GM21423 (cell line): ENCODE measurements around the gene TYMS.

ENCODE experiments used
- ATAC-seq: cut with Tn5 transposase; IDR thresholded peaks from one replicate; pipeline ENCODE4 v1.9.1; 2021; ENCODE audit warnings: mild to moderate bottlenecking, moderate library complexity; ENCODE audit not compliant: unreplicated experiment

TYMS gene

DNA sequence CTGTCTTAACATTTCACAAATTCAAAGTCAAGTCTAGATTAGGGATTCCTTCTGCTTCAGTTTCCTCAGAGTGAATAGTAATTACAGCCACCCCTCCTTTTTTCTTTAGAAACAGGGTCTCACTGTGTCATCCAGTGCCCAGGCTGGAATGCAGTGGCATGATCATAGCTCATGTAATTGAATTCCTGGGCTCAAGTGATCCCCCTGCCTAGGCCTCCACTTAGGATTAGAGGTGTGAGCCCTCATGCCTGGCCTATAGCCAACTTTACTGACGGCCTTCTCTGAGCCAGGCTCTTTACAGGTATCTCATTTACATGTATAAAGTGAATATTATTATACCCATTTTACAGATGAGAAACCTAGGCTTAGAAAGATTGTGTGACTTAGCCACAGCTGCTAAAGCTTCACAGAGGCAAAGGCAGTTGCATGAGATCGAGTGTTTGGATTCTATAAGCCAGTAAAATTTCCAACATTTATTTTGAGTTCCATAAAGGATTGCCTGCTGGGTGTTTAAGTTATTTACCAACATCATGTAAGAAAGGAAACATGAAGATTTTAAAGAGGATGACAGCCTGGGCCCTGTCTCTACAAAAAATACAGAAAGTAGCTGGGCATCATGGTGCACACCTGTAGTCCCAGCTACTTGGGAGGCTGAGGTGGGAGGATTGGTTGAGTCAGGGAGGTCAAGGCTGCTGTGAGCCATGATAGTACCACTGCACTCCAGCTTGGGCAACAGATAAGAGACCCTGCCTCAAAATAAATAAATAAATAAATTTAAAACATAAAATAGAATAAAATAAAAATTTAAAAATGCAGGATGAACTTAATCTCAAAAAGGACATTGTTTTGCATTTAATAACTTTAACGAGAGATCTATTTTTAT lies 53.2 kb downstream of the TYMS start:
- ATAC-seq: no peak

DNA sequence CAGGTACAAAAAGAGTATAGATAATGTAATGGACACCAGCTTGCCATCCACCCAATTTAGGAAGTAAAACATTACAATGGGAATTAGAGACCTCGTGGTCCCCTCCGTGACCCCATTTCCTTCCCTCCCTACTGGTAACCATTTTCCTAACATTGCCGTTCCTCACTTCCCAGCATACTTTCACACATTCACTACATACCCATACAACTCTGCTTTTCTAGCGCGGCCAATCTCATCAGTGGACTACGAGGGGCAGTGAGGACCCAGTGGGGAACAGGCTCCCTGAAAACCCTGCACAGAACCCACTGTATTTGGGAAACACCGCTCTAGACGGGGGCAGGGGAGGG lies 53.8 kb downstream of the TYMS start:
- no peak for ATAC-seq

DNA sequence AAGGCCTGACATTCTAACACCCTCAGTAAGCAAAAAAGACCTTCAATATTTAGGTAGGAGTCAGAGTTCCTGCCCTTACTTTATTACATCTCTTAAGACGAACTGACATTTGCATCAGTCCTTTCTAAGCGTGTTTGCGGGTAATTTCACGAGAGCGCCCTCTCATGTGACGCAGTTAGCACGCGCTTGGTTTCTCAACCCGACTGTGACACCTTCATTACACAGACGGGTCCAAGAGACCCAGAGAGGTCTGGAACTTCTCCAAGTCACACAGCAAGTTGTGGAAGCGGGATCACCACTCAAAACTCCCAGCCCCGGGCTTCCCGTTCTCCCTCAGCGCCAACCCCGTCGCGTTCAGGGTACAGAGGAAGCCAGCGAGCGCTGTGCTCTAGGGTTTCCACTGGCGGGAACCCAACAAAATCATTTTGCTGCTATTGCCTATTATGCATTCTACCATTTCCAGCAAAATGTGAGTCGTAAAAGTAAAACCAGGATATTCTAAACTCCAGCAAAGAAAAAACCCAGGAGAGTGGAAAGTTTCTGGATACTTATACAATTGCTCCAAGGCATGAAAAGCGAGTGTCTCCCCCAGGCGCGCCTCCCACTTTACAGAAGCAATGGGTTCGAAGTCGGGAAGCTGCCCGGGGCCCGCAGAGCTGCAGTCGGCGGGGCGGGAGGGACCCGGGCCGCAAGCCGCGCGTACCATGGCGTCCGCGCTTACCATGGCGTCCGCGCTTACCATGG lies 54.4 kb downstream of the TYMS start:
- ATAC-seq: peak; percentile 67

DNA sequence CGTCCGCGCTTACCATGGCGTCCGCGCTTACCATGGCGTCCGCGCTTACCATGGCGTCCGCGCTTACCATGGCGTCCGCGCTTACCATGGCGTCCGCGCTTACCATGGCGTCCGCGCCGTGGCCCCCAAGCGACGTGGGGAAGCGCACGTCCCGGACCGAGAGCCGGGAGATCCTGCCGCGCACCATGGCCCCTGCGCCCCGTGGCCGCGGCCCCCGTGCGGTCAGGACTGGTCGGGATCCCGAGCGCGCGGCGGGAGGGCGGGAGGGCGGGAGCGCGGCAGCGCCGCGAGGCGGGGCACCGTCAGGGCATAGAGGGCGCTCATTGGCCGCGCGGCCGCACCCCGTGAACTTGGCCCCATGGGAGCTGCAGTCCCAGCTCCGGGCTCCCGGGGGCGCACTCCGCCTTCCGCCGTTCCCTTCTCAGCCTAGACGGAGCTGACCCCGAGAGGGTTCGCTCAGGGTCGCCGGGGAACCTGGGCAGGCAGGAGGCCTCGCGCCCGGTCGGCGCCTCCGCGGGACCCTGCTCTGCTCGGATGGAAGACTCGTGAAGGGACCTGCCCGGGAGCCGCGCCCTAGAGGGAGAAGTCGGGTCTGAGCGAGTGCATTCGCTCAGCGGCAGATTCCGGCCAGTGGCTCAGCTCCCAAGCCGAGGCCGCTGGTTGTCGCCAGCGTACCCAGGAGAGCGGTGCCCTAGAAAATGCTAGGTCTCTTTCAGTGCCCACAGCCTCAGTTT lies 55.1 kb downstream of the TYMS start, which contains the start of gene ENOSF1:
Gene ENOSF1 (minus strand): TSS at position 230 of the 734 bp plus-strand sequence. CDS start 43 bp downstream, at position 187.
- peak; percentile 85 for ATAC-seq

DNA sequence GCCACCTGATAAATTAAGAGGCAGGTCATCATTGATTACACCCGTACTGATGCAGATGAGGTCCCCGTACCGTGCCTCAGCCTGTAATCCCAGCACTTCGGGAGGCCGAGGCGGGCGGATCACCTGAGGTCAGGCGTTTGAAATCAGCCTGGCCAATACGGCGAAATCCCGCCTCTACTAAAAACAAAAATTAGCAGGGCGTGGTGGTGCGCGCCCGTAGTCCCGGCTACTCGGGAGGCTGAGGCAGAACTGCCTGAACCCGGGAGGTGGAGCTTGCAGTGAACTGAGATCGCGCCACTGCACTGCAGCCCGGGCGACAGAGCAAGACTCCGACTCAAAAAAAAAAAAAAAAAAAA lies 55.7 kb downstream of the TYMS start:
- ATAC-seq: no peak

DNA sequence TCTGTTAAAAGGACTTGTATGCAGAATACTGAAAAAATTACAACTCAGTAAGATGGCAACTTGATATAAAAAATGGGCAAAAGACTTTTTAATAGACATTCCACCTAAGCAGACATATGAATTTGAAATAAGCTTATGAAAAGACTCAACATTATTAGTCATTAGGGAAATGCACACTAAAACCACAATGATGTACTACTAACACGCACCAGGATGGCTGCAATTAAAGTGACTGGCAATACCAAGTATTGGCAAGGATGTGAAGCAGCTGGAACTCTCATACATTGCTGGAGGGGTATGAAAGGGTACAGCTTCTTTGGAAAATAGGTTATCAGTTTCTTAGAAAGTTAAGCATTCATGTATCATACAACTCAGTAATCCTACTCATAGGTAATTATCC lies 58.2 kb downstream of the TYMS start:
- no peak for ATAC-seq

DNA sequence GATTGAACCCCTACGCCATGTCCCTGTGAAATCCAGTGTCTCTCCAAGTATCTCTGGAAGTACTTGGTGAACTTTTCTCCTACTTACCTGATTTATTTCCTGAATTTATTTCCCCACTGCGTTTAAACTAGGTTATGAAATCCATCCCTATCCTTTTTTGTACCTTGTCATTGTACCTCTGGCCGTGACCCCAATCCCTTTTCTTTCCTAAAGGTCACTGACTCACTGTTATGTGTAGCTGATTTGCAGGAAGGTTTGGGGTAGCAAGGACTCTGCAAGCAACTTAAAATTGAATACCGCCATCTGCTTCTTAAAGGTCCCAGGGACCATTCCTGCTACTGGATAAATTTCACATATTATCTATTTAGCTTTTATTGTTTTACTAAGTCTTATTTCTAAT lies 59.5 kb downstream of the TYMS start:
- no peak for ATAC-seq
